IPS DF 19.7 (cell line): Measurements from ENCODE around the gene SERPINB1.
A peak's percentile ranks its signal among the peaks of the same experiment; 100 is the strongest.
"Not testable (repeated sequence)": the region's sequence is repeated elsewhere in the genome, so short reads cannot be mapped to it uniquely, and the experiment has no call there.

Experiments
- DNase-seq: peaks from one replicate; pipeline ENCODE4 v3.0.0-alpha.2; 2013; ENCODE audit warnings: low read depth, low spot score

The SERPINB1 gene

DNA sequence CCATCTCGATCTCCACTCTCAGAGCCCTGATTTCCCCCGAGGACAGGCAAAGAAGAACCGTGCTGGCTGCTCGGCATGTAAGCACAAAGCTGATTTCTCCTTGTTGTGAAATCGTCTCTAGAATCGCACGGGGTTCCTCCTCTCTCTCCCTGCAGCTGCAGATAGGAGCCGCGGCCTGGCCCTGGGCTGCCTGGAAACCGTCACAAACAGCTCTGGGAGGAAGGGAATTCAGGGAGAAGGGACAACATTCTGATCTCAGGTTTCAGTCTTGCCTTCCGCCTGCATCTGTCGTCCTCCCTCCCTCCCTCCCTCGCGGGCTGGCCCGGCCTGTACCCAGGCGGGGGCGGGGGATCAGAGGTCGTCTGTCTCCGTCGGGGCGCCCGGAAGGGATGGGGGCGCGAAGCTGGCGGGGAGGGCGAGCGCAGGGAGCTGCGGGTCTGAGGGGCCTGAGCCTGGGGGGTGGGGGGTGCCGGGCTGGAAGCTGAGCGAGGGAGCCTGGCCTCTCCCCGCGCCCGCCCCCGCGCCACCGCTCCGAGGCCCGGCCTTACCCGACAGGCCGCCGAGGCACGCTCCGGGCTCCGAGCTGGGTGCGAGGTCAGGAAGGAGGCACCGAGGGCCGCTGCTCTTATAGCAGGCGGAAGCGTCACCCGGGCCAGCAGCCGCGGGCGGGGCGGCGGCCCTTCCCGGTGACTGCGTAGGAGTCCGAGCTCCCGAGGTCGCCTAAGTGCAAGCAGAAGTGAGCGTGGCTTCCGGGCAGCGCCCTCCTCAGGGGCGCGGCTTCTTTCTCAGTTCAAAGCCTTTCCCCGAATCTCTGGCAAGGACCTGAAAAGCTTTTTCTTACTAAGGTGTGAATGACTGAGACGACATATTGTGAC is at the start of gene SERPINB1:
Gene SERPINB1 (minus strand): TSS at position 600 of the 875 bp plus-strand sequence. CDS start 1,277 bp downstream, outside the sequence.
- DNase-seq, result peak; percentile 86

DNA sequence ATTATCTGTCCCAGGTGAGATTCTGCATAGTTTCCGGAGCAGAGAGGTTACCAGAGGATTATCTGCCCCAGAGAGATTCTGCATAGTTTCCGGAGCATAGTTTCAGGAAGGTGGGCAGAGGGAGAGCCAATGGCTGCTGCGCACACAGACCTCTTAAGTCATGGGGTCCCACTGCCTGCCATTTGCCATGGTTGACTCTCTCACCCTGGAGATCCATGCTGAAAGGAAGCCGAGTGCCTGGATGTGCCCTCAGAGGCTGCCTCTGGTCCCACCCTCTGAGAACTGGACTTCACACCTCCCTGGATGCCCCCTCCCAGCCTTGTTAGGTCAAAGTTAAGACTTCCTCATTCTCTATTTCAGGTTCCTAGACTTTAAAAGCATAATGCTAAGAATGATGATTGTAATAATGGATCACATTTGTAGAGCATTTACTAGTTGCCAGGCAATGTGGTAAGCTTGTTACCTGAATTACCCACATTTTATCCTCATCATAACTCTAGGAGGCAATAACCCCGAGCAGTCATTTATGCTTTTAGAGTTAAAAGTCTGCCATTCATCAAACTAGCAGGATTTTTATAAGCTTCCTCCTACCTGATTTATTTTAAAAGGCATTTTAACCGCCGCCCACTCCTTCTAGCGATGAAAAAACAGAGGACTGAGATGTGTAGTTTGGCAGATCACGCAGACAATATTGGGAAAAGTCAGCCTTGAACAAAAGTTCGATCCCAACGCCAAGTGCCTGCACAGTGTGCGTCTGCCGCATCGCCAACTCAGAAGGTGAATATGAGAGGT is 49.5 kb upstream of the SERPINB1 start:
- DNase-seq, result no peak

DNA sequence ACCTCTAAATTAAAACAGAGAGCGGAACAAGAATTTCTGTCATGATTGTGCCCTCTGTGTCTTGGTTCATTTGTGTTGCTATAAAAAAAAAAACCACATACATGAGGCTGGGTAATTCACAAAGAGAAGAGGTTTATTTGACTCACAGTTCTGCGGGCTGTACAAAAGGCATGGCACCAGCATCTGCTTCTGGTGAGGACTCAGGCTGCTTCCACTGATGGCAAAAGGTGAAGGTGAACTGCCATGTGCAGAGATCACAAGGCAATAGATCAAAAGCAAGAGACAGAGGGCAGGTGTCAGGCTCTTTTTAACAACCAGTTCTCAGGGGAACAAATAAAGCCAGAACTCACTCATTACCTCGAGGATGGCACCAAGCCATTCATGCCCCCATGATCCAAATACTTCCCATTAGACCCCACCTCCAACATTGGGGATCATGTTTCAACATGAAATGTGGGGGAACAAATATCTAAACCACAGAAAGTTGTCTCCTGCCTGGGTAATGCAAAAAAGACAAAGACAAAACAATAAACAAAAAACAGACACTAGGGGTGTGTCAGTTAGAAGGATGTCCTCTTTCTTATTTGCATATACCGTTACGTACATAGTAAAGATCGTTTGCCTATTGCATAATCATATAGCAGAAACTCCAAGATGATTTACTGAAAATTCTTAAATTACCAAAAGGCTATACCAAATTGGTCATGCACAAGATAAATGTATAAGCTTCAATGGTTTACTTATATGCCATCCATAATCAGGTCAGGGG is 44.5 kb upstream of the SERPINB1 start:
- DNase-seq, result no peak

DNA sequence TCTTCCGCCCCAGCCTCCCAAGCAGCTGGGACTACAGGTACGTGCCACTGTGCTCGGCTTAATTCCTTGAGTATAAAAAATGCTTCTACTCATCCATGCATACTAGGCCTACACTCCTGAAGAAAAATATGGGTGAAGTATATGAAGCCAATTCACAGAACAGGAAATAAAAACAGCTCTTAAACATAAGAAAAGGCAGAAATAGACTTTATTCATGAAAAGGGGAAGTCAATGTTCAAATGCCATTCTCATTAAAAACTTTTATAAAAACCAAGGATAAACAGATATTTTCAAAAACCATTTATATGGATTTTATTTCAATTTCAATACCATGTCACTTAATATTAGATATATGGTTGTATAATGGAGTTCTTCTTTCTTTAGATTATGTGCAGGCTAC is 43.1 kb upstream of the SERPINB1 start:
- DNase-seq, result no peak

DNA sequence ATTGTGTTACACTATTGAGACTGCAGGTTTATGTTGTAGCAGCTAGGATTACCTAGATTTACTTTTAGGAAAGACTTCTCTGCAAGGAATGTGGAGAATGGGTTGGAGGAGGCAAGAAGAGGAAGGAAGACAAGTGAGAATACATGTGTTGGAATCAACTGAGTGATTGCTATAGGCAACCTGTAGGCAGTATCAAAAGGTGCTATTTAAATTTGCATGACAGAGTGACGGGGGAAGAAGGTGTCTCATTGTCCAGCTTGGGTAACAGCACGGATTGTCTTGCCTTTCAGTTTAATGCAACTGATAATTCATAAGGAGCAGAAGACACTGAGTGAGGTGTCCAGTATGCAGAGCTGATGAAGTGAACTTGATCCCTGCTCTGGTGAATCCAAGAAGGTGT is 42.0 kb upstream of the SERPINB1 start:
- DNase-seq, result no peak

DNA sequence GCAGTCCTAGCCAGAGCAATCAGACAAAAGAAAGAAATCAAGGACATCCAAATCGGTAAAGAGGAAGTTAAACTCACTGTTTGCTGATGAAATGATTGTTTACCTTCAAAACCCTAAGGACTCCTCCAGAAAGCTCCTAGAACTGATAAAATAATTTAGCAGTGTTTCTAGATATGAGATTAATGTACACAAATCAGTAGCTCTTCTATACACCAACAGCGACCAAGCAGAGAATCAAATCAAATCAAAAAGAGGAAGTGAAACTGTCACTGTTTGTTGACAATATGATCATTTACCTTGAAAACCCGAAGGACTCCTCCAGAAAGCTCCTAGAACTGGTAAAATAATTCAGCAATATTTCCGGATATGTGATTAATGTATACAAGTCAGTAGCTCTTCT is 39.8 kb upstream of the SERPINB1 start:
- no peak for DNase-seq

DNA sequence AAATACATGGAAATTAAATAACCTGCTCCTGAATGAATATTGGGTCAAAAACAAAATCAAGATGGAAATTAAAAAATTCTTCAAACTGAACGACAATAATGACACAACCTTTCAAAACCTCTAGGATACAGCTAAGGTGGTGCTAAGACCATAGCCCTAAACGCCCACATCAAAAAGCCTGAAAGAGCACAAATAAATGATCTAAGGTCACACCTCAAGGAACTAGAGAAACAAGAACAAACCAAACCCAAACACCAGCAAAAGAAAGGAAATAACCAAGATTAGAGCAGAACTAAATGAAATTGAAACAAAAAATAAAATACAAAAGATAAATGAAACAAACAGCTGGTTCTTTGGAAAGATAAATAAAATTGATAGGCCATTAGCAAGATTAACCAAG is 38.5 kb upstream of the SERPINB1 start:
- DNase-seq, result not testable (repeated sequence)

DNA sequence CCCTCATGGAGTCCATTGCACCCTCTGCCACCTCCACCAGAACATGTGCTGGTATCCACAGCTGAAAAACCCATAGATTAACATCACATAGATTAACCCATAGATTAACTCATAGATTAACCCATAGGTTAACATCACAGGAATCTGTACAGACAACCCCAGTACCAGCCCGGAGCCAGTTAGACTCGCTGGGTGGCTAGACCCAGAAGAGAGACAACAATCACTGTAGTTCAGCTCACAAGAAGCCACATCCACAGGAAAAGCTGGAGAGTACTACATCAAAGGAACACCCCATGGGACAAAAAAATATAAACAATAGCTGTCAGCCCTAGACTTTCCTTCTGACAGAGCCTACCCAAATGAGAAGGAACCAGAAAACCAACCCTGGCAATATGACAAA is 36.3 kb upstream of the SERPINB1 start:
- no peak for DNase-seq

DNA sequence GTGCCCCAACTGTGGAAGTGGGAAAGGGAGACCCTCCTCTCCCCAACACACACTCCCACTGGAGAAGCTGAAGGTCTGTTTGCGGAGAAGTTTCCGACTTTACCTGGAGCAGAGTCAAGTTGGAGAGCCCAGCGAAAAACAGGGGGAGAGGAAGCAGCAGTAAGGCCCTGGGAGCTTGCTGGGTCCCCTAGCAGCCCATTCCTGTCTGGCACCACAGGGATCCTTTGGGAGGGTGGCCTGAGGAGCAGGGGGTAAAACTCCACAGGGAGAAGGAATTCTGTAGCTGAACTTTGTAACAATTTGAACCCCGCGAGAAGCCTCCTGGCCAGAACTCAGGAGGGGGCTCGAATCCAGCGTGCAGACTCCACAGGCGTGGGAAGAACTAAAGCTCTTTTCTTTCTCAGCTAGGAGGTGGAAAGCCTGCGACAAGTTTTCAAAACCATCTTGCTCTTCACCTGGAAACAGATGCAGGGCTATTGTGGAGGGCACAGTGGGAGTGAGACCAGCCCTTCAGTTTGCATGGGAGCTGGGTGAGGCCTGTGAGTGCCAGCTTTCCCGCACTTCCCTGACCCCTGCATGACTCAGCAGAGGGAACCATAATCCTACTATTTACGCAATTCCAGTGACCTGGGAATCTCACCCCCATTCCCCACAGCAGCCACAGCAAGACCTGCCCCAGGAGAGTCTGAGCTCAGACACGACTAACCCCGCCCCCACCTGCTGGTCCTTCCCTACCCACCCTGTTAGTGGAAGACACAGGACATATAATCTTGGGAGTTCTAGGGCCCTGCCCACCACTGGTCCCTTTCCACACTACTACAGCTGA is 35.6 kb upstream of the SERPINB1 start:
- no peak for DNase-seq

DNA sequence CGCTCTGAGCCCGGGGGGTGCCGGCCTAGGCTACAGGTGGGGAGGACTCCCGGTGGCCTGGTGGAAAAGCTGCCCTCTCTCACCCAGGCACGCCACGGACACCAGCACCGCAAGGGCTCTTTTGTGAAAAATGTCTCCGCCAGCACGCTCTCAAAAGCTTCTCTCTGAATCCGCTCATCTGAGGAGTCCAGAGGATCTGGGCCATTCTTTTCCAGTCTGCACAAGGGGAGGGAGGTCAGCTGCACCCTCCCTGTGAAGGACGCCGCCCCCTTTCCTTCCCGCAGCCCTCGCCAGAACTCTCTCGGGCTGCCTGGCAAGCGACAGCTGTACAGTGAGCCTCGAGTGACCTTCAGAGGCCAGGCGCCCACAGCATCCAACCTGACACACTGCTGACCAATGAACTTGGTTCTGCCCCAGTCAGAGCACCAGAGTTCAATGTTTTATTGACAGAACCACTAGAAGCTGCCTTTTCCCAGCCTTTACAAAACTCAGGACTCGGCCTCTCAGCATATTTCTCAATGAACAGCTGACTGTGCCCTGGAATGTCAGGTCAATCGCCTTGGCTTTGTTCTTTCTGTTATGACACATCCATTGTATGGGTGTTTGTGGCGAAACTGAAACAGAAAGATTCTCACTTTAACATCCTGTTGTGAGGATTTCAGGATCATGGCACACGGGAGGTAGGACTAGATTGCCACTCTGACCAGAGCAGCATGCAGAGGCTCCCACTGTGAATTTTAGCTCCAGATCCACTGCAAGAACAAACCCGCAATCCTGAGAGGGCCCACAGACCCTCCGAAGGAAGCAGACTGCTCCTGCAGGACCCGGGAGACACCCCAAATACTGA is 34.8 kb upstream of the SERPINB1 start:
- DNase-seq, result no peak

DNA sequence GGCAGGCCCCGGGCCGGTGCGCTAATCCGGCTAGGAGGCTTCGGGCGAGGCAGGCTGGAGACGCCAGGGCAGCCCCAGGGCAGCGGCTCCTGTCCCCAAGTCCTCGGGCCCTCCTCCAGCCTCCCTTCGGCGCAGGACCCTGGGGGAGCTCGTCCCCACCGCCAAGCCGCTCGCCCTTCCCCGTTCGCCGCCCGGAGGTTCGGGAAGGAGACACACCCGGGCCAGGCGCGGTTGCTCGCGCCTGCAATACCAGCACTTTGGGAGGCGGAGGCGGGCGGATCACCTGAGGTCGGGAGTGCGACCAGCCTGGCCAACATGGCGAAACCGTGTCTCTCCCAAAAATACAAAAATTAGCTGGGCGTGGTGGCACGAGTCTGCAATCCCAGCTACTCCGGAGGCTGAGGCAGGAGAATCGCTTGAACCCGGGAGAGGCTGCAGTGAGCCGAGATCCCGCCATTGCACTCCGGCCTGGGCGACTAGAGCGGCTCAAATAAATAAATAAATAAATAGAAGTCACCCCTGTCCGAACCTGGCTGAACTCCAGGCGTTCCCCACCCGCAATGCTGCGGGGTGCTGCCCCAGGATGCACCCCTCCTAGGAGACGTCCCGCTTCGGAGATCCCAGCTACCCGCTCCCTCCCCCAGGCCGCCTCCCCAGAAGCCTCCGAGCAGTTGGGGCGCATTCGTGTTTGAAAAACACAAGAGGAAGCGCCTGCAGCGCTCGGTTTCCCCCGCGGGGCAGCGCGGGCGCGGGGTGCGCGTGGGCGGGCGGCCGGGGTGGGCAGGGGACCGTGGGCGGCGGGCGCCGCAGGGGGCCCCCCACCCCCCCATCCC is 33.9 kb upstream of the SERPINB1 start:
- DNase-seq, result no peak

DNA sequence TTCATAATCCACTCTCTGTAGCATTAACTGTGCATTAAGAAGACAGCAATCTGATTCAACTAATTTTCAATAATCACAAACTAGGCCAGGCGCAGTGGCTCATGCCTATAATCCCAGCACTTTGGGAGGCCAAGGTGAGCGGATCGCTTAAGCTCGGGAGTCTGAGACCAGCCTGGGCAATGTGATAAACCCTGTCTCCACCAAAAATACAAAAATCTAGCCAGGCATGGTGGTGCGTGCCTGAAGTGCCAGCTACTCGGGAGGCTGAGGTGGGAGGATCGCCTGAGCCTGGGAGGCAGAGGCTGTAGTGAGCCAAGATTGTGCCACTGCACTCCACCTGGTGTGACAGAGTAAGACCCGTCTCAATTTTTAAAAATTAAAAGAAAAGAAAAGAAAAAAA is 32.0 kb upstream of the SERPINB1 start:
- DNase-seq, result no peak

DNA sequence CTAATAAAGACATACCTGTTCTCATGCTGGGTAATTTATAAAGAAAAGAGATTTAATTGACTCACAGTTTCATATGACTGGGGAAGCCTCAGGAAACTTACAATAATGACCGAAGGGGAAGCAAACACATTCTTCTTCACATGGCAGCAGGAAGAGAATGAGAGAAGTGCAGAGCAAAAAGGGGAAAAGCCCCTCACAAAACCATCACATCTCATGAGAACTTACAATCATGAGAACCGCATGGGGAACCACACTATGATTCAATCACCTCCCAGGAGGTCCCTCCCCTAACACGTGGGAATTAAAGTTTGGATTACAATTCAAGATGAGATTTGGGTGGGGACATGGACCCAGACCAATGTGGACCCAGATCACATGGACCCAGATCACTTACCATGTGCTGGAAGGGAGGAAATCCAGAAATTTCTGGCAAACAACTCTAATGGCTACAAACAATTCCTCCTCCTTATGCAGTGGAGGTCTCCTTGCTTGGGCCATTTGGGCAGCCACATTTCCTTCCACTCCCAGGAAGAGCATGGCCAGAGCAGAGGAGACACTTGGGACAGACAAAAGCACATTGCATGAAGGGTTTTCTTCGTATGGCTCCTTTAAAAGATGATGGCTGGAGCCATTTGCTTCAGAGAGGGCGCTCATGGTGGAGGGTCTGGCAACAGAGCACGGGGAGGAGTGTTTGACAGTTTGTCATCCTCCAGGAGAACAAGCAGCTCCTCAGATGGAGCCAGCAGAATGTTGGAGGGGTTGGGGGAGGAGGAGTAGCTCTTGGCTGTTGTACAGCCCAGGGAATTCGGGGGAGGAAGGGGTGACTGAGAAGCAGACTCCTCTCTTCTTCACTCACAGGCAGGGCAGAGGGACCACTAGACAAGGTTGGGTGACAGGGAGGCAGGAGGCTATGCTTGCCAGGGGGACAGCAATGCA is 31.0 kb upstream of the SERPINB1 start:
- DNase-seq, result no peak

DNA sequence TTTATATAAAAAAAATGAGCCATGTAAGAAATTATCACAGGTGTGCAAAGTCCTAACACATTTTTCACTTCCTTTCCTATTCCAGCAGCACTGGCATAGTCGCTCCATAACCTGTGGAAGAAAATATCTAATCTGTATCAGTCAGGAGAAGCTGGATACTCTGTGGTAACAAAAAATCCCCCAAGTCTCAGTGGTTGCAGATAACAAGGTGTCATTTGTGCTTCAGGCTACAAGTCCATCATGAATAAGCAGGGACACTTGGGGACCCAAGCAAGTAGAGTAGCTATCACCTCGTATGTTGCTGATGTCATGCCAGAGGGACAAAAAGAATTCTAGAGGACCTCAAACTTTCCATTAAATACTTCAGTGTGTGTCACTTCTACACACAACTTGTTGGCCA is 30.3 kb upstream of the SERPINB1 start:
- no peak for DNase-seq

DNA sequence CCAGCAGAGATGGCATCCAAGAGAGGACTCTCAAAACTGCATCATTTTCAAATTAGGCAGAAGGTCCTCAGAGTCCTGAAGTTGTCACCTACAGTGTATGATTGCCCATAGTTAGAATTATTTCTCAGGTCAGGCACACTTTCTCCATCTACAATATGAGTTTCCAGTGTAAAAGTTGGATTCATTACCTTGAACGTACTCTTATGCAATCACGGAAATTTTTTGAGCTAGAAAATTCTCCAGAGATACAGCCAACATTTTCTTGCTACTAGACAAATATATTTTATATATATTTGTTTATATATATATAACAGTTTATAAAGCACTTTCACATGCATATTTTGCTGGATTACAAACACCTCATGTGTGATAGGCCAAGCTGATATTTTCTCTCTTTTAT is 29.4 kb upstream of the SERPINB1 start:
- DNase-seq, result no peak

DNA sequence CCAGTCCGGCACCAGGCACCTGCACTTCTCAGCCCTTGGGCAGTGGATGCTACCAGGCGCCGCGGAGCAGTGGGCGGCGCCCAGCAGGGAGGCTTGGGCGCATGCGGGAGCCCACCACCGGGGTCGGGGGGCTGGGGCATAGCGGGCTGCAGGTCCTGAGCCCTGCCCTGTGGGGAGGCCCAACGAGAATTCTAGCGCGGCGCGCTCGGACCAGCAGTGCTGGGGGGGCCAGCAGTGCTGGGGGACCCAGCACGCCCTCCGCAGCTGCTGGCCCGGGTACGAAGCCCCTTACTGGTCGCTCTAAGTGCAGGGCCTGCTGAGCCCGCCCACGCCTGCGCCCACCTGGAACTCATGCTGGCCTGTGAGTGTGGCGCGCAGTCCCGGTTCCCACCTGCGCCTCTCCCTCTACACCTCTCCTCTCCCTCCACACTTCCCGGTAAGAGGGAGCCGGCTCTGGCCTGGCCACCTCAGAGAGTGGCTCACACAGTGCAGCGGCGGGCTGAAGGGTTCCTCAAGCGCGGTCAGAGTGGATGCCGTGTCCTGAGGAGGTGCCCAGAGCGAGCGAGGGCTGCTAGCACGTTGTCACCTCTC is 28.5 kb upstream of the SERPINB1 start:
- no peak for DNase-seq

DNA sequence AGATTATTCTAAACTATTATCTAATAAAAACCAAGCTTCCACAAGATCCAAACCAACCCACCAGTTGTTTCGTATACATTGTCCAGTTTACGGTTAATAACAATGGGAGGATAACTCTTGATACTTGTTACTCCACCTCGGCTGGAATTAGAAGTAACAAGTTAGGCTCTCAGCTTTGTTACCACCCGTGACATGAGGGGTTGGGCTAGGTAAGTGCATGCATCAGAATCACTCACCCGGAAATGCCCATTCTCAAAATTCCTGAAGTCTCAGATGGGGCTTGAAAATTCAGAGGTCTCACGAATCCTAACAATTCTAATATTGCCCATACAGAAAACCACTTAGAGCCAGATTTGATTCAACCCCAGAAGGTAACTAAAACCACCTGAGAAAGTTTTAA is 27.0 kb upstream of the SERPINB1 start:
- no peak for DNase-seq
